ENCODE measurements around the gene SLAMF9. TPM values are rescaled to one million over a fixed set of nuclear protein-coding genes. Genes with fewer than 3 reads are reported as not detected.
"Not testable (repeated sequence)": the region's sequence is repeated elsewhere in the genome, so short reads cannot be mapped to it uniquely, and the experiment has no call there.

SLAMF9 gene
- total RNA-seq, 1 donor from 2014 or later = not detected

DNA sequence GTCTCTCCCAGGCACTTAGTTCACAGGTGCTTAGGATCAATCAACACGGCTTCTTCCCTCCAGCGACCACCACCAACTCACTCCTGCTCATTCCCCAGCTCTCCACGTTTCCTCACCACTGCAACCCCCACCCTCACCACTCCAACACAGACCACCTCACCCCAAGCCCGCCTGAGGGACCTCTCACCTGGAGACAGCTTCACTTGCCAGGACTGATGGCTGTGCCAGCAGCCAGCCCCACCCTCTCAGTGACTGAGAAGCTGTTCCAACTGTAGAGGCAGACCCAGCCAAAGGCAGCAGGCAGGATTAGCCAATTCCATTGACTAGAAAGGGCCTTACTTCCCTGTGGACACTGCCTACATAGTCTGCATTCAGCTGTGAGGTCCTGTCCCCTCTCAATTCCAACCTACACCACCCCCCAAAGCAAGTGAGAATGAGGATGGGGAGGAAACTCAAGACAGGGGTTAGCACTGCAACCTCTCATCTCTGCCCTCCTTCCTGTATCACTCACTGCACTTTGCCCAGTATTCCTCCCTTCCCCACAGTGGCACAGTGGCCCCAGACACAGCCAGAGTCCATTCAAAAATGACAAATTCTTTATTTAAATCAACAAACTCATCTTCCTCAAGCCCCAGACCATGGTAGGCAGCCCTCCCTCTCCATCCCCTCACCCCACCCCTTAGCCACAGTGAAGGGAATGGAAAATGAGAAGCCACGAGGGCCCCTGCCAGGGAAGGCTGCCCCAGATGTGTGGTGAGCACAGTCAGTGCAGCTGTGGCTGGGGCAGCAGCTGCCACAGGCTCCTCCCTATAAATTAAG lies 36.3 kb downstream of the SLAMF9 start:
- Mint-ChIP-seq H3K27ac (peak overlapping the region; percentile 38), H3K4me1 (ENCODE audit: low read depth) (peaks cover 46% of the 10 kb centered on the region), H3K9me3 (no peaks in the 10 kb centered on the region), H3K4me3 (ENCODE audit: low read depth) (no peak overlapping the region), H3K36me3 (ENCODE audit: low read depth) (peaks cover 82% of the 10 kb centered on the region), H3K27me3 (ENCODE audit: low read depth) (no peaks in the 10 kb centered on the region)
- intact Hi-C loops (cut with micrococcal nuclease) = no loop called here
- DNase-seq (ENCODE audit: low spot score) = no peak

DNA sequence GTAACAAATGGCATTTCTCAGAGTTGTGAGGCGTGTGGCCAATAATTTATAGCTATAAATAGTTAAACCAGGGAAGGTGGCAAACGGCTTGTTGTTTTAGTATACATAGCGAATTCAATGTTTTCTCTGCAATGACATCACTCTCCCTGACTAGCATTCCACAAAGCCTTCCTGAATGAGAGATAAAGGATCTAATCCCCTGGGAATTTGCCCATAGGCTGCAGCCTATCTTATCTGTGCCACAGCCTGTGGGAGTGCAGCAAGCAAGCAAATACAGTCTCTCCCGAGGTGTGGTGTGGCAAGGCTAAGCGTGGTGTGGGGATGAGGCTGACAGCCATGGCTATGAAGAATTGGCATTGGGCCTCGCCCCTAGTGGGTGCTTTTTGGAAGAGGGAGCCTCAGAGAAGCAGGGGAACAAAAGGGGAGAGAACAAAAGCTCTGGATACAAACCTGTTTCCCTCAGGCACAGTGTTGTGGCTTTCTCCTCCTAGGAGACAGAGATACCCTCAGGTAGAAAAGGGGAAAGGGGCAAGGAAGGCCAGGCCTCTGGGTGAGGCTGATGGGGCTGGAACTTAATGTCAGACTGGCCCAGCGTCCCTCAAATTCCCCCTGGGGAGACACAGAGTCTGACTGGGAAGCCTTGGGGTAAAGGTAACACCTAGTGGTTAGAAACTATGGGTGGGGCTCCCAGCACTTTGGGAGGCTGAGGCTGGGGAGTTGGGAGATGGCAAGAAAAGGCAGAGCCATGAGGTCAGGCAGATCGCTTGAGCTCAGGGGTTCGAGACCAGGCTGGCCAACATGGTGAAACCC lies 37.6 kb downstream of the SLAMF9 start:
- peaks cover 73% of the 10 kb centered on the region for H3K36me3 Mint-ChIP-seq (ENCODE audit: low read depth)
- no peaks in the 10 kb centered on the region for H3K27me3 Mint-ChIP-seq (ENCODE audit: low read depth)
- H3K27ac Mint-ChIP-seq = peak overlapping the region; percentile 50
- no peak overlapping the region for H3K4me3 Mint-ChIP-seq (ENCODE audit: low read depth)
- DNase-seq (ENCODE audit: low spot score) = no peak
- intact Hi-C loops (cut with micrococcal nuclease) = no loop called here
- no peaks in the 10 kb centered on the region for H3K9me3 Mint-ChIP-seq
- H3K4me1 Mint-ChIP-seq (ENCODE audit: low read depth) = peaks cover 45% of the 10 kb centered on the region

DNA sequence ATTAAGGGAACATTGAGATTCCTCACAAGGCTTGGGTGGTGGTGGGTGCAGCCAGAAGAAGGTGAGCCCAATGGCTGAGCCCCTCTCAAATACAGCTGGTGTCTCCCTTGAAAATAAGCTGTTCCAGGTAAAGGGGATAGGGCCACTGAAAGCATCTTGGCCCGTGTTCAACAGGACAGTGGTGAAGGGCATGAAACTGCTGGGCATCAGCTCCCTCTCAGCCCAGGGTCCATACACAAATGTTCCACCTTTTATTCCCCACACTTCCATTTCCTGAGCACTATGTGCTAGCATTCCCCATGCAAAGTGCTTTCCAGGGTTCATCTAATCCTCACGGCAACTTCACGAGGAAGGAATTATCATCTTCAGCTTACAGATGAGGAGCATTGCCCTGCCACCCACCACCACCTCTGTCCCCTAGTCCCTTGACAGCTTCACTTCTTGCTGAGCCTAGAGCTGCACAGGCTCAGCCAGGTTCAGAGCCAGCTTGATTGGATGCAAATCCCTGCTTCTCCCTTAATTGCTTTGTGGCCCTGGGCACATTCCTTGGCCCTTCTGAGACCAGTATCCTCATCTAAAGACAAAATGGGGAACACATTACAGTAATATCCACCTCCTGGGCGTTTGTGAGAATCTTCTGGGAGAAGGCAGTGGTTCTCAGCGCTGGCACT lies 38.3 kb downstream of the SLAMF9 start:
- Mint-ChIP-seq H3K36me3 (ENCODE audit: low read depth) (peaks cover 65% of the 10 kb centered on the region), H3K27ac (peak overlapping the region; percentile 50), H3K4me1 (ENCODE audit: low read depth) (peaks cover 45% of the 10 kb centered on the region), H3K4me3 (ENCODE audit: low read depth) (no peak overlapping the region), H3K9me3 (no peaks in the 10 kb centered on the region), H3K27me3 (ENCODE audit: low read depth) (no peaks in the 10 kb centered on the region)
- intact Hi-C loops (cut with micrococcal nuclease) = no loop called here
- DNase-seq (ENCODE audit: low spot score) = no peak

DNA sequence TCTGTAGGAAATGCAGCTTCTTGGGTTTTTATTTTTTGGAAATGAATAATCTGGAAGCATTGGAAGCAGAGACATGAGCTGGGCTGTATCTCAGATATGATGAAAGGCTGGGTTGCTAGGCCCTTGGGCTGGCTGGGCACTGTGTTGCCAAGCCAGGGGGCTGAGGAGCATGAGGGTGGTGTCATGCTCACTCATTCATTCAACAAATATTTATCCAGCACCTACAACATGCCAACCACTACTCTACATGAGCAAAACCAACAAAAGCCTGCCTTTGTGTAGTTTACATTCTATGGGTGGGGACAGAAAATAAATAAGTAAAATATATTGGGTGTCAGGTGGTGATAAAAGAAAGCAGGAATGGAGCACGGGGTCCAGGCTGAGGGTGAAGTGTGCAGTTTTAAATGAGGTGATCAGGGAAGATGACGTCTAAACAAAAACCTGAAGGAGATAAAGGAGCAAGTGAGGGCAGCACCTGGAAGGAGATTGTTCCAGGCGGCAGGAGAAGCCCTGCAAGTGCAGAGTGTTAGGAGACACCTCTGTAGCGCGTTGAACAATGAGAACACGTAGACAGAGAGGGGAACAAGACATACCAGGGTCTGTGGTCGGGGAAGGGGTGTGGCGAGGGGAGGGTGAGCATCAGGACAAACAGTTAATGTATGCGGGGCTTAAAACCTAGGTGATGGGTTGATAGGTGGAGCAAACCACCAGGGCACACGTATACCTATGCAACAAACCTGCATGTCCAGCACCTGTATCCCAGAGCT lies 39.6 kb downstream of the SLAMF9 start:
- peaks cover 51% of the 10 kb centered on the region for H3K4me1 Mint-ChIP-seq (ENCODE audit: low read depth)
- H3K27ac Mint-ChIP-seq = no peak overlapping the region
- H3K9me3 Mint-ChIP-seq = no peaks in the 10 kb centered on the region
- peaks cover 52% of the 10 kb centered on the region for H3K36me3 Mint-ChIP-seq (ENCODE audit: low read depth)
- intact Hi-C loops (cut with micrococcal nuclease) = no loop called here
- no peaks in the 10 kb centered on the region for H3K27me3 Mint-ChIP-seq (ENCODE audit: low read depth)
- no peak for DNase-seq (ENCODE audit: low spot score)
- H3K4me3 Mint-ChIP-seq (ENCODE audit: low read depth) = no peak overlapping the region

DNA sequence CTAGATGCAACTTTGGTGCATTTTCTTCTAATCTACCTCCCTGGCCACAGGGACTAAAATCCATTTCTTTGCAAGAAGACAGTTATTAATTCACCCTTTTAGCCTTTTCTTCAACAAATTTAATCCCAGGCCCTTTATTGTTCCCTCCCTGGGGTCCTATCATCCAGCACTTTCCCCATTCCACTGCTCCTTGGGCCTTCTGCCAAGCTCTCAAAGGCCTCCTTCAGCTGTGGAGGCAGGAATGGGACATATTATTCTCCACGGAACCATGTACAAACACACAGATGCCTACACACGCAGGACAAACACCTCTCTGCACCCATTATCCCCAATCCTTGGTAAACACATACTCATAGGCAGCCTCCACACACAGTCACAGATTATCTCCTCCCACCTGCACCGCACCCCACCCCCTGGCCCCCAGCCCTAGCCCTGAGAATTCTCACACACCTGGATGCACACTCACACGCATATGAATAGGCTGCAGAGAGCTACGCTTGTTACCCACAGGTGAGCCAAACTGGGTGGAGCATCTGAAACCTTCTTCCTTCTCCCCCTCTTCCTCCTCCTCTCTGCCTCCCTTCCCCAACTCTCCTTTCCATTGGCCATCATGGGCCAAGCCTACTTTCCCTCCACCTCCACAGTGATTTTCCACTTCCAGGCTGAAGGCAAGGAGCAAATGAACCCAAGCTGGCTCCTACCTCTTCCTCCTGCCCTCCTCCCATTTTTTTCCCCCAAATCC lies 40.4 kb downstream of the SLAMF9 start:
- Mint-ChIP-seq H3K27me3 (ENCODE audit: low read depth) (no peaks in the 10 kb centered on the region), H3K36me3 (ENCODE audit: low read depth) (peaks cover 44% of the 10 kb centered on the region), H3K9me3 (no peaks in the 10 kb centered on the region), H3K4me1 (ENCODE audit: low read depth) (peaks cover 49% of the 10 kb centered on the region), H3K4me3 (ENCODE audit: low read depth) (no peak overlapping the region), H3K27ac (peak overlapping the region; percentile 2)
- intact Hi-C loops (cut with micrococcal nuclease) = no loop called here
- no peak for DNase-seq (ENCODE audit: low spot score)

DNA sequence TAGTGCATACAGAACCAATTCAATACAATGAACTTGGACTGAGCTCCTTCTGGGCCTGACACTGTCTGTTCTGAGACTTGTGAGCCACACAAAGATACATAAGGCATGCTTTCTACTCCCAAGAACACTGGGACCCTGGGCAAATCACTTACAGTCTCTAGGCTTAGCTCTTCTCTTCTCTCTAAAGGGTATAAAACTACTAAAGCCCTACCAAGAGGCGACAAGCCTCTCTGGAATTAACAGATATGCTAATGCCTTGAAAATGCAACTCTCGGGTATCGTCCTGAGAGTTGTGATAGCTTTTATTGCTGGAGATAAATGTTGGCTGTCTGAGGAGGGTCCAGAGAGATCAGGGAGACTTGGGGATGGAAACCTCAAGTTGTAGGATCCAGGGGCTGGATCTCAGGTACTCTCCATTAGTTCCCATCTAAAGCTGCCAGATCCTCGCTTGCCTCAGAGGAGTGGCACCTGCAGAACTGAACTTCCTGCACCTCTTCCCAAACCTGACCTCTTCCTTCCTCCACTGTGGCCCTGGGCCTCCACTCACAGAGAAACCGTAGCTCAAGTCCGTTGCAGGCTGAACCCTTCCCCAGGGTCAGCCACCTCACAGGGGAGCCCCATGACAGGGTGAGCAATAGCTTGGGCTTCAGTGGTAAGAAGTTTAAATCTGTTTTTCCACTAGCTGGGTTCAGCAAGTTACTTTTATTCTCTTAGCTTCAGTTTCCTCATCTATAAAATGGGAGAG lies 42.5 kb downstream of the SLAMF9 start:
- Mint-ChIP-seq H3K36me3 (ENCODE audit: low read depth) (peaks cover 28% of the 10 kb centered on the region), H3K4me1 (ENCODE audit: low read depth) (peaks cover 41% of the 10 kb centered on the region), H3K9me3 (no peaks in the 10 kb centered on the region), H3K4me3 (ENCODE audit: low read depth) (no peak overlapping the region), H3K27ac (peak overlapping the region; percentile 91), H3K27me3 (ENCODE audit: low read depth) (no peaks in the 10 kb centered on the region)
- intact Hi-C loops (cut with micrococcal nuclease) = no loop called here
- DNase-seq (ENCODE audit: low spot score) = no peak

DNA sequence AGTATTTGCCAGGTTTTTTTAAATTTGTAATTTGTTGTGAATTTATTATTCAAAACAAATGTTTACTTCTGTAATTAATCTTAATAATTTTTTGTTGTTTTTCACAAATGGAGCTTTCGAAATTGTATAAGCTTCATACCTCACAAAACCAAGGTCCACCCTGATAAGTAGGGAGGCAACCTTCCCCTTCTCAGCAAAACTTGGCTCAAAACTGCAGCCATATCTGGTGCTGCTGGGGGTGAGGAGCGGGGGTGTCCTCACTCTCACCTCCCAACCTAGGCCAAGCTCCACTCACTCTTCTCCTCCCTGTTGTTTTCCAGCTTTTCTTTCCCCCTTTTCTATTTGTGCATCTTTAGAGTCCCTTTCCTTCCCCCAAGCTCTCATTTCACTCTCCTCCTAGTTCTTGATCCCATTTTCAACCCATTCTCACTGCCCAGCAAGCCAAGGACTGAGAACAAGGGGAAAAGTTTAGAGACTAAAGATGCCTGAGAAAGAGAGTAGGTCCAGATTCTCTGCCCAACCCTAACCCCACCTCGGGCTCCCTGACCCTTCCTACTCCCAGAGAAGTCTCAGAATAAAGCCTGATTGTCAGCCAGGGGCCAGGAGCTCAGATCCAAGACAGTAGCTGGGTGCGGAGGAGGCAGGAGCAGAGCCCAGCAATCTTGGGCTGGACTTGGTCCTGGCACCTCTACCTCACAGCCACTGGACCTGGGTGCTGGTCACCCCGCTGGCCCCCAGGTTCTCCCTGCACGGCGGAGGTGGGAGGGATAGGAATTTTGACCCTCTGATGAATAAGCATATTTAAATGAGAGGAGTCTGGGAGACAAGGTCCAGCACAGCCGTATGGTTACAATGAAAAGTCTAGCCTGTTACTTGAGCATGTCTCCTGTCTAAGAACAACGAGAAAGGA lies 45.8 kb downstream of the SLAMF9 start:
- H3K4me3 Mint-ChIP-seq (ENCODE audit: low read depth) = no peak overlapping the region
- intact Hi-C loops (cut with micrococcal nuclease) = no loop called here

DNA sequence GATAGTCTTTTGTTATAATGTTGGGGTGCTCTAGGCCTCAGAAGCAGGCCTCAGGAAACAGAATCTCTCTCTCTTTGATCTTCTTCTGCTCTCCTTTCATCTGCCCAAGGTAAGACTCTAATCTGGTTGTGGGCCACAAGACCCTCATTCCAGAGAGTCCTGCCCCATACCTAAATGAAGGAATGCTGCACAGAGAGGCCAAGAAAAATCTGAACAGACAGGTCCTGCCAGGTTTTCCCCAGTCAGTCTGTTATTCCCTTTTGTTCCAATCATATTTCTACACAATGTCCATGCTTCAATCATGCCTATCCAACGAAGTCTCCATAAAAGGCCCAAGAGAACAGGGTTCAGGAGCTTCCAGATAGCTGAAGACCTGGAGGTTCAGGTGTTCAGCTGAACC lies 47.1 kb downstream of the SLAMF9 start:
- Mint-ChIP-seq H3K36me3 (ENCODE audit: low read depth) (no peaks in the 10 kb centered on the region), H3K27ac (no peak overlapping the region), H3K4me3 (ENCODE audit: low read depth) (no peak overlapping the region), H3K9me3 (peaks cover 5% of the 10 kb centered on the region), H3K27me3 (ENCODE audit: low read depth) (no peaks in the 10 kb centered on the region), H3K4me1 (ENCODE audit: low read depth) (peaks cover 25% of the 10 kb centered on the region)
- DNase-seq (ENCODE audit: low spot score) = no peak
- intact Hi-C loops (cut with micrococcal nuclease) = no loop called here

More for the DNA sequence above, 45.8 kb downstream of the SLAMF9 start:
- H3K9me3 Mint-ChIP-seq = peaks cover 5% of the 10 kb centered on the region
- H3K27me3 Mint-ChIP-seq (ENCODE audit: low read depth) = no peaks in the 10 kb centered on the region
- peaks cover 33% of the 10 kb centered on the region for H3K4me1 Mint-ChIP-seq (ENCODE audit: low read depth)
- no peak for DNase-seq (ENCODE audit: low spot score)
- peaks cover 4% of the 10 kb centered on the region for H3K36me3 Mint-ChIP-seq (ENCODE audit: low read depth)
- no peak overlapping the region for H3K27ac Mint-ChIP-seq

DNA sequence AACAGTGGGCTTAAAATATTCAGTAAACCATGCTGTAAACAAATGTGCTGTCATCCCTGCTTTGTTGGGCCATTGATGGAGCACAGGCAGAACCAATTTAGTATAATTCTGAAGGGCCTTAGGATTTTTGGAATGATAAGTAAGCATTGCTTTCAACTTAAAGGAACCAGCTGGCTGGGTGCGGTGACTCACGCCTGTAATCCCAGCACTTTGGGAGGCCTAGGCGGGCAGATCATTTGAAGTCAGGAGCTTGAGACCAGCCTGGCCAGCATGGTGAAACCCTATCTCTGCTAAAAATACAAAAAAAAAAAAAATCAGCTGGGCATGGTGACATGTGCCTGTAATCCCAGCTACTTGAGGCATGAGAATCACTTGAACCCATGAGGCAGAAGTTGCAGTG lies 50.0 kb downstream of the SLAMF9 start:
- H3K36me3 Mint-ChIP-seq (ENCODE audit: low read depth); H3K27me3 Mint-ChIP-seq (ENCODE audit: low read depth); H3K9me3 Mint-ChIP-seq; DNase-seq (ENCODE audit: low spot score); H3K4me3 Mint-ChIP-seq (ENCODE audit: low read depth); H3K27ac Mint-ChIP-seq; intact Hi-C loops (cut with micrococcal nuclease); H3K4me1 Mint-ChIP-seq (ENCODE audit: low read depth): not testable (repeated sequence)

DNA sequence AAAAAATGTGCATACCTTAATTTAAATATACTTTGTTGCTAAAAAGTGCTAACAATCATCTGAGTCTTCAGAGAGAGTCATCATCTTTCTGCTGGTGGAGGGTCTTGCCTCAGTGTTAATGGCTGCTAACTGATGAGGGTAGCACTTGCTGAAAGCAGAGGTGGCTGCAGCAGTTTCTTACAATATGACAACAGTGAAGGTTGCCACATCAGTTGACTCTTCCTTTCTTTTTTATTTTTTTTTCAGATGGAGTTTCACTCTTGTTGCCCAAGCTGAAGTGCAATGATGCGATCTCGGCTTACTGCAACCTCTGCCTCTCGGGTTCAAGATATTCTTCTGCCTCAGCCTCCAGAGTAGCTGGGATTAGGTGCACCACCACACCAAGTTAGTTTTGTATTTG lies 51.5 kb downstream of the SLAMF9 start:
- Mint-ChIP-seq H3K36me3 (ENCODE audit: low read depth) (no peaks in the 10 kb centered on the region), H3K4me1 (ENCODE audit: low read depth) (peaks cover 7% of the 10 kb centered on the region), H3K9me3 (peaks cover 5% of the 10 kb centered on the region), H3K4me3 (ENCODE audit: low read depth) (no peak overlapping the region), H3K27ac (no peak overlapping the region), H3K27me3 (ENCODE audit: low read depth) (no peaks in the 10 kb centered on the region)
- intact Hi-C loops (cut with micrococcal nuclease) = no loop called here
- no peak for DNase-seq (ENCODE audit: low spot score)
